HCT116 (cell line): ENCODE results near the gene LRCH4. TPM values are rescaled to one million over a fixed set of nuclear protein-coding genes. Genes with fewer than 3 reads are reported as not detected.

Source experiments
- ATAC-seq: fragments of 200-7000 bp; cut with Tn5 transposase; 2 replicates; pipeline ENCODE4 v1.9.1; 2020; ENCODE audit warnings: mild to moderate bottlenecking, moderate library complexity
- BruUV-seq: library from RNA; stranded (reverse); fragments of 400-500 nt; replicated peaks from 2 replicates; lab custom pipeline; 2021; lab: Mats Ljungman, UMichigan
- CTCF ChIA-PET: fragments of 300-600 bp; sonication (Branson Sonifier 250); formaldehyde crosslinking; loops from one replicate; lab custom pipeline; 2021; ENCODE audit warnings: antibody characterized with exemption; lab: Charles Lee
- POLR2A ChIA-PET: fragments of 300-600, 350-600 bp; sonication (Branson Sonifier 250); formaldehyde crosslinking; loops from one replicate; lab custom pipeline; 2021; ENCODE audit warnings: antibody characterized with exemption; lab: Charles Lee
- RAD21 ChIA-PET, 2 experiments: fragments of 300-600 bp; sonication (Branson Sonifier 250); formaldehyde crosslinking; loops; one replicate each; lab custom pipeline; 2023; ENCODE audit warnings: low total read pairs in 2 of 2; ENCODE audit not compliant: uncharacterized antibody in 2 of 2, unreplicated experiment in 2 of 2, low non-redundant PET in 1 of 2; lab: Charles Lee
- DNase-seq: peaks from one replicate; pipeline ENCODE4 v3.0.0-alpha.2; 2010; ENCODE audit warnings: low read depth, low spot score
- H2AFZ ChIP-seq: fragments of 200-600 bp; shearing (Covaris generic), sonication (generic); 2 replicates; pipeline ENCODE4 v1.6.1; 2017; ENCODE audit warnings: low read depth, mixed run types, mixed read lengths, antibody characterized with exemption, low read length; ENCODE audit not compliant: poor library complexity, severe bottlenecking
- H3K27ac ChIP-seq: 2 replicates; pipeline ENCODE4 v1.5.1; 2012; ENCODE audit warnings: low read depth, low read length
- H3K27me3 ChIP-seq: fragments of 200-600 bp; sonication (generic); 2 replicates; pipeline ENCODE4 v1.6.1; 2016; ENCODE audit warnings: mixed run types, low read length, mixed read lengths; ENCODE audit not compliant: insufficient read depth
- H3K36me3 ChIP-seq, 2 experiments: fragments of 200-500 bp in 1 of 2; fragments of 200-600 bp in 1 of 2; sonication (Bioruptor generic) in 1 of 2; sonication (generic) in 1 of 2; 2 replicates each; pipeline versions ENCODE4 v1.5.1 to v1.6.1; 2014 to 2016; ENCODE audit warnings: low read length in 2 of 2, inconsistent platforms in 1 of 2, mixed read lengths in 1 of 2, mixed run types in 1 of 2; ENCODE audit not compliant: insufficient read depth in 2 of 2, control insufficient read depth in 1 of 2
- H3K4me1 ChIP-seq, 2 experiments: fragments of 200-600 bp in 1 of 2; sonication (generic) in 1 of 2; 2 replicates each; pipeline versions ENCODE4 v1.5.1 to v1.6.1; 2012 to 2017; ENCODE audit warnings: low read length in 2 of 2, inconsistent platforms in 1 of 2, mild to moderate bottlenecking in 1 of 2, mixed read lengths in 1 of 2, mixed run types in 1 of 2, moderate library complexity in 1 of 2; ENCODE audit not compliant: insufficient read depth in 2 of 2, control insufficient read depth in 1 of 2
- H3K4me2 ChIP-seq: fragments of 200-600 bp; sonication (generic); 2 replicates; pipeline ENCODE4 v1.6.1; 2017; ENCODE audit warnings: mixed run types, low read length, mixed read lengths
- H3K4me3 ChIP-seq, 2 experiments: fragments of 200-600 bp in 1 of 2; sonication (generic) in 1 of 2; replicated peaks in 1 of 2; 2 replicates each; pipeline ENCODE4 v1.5.1; 2011 to 2016; ENCODE audit warnings: low read length in 2 of 2, control low read depth in 1 of 2, low read depth in 1 of 2, mild to moderate bottlenecking in 1 of 2, mixed read lengths in 1 of 2, mixed run types in 1 of 2
- H3K79me2 ChIP-seq: fragments of 200-600 bp; sonication (generic); 2 replicates; pipeline ENCODE4 v1.6.1; 2017; ENCODE audit warnings: mild to moderate bottlenecking, mixed run types, low read length, moderate library complexity, mixed read lengths; ENCODE audit not compliant: insufficient read depth
- H3K9ac ChIP-seq: fragments of 200-600 bp; sonication (generic); 2 replicates; pipeline ENCODE4 v1.6.1; 2016; ENCODE audit warnings: low read length, mixed read lengths
- H3K9me2 ChIP-seq: fragments of 200-600 bp; sonication (generic), shearing (Covaris generic); 2 replicates; pipeline ENCODE4 v1.6.1; 2017; ENCODE audit warnings: mixed run types, mild to moderate bottlenecking, moderate library complexity; ENCODE audit not compliant: insufficient read depth
- H3K9me3 ChIP-seq, 2 experiments: fragments of 200-500 bp in 1 of 2; fragments of 200-600 bp in 1 of 2; sonication (Bioruptor generic) in 1 of 2; sonication (generic) in 1 of 2; 2 replicates each; pipeline ENCODE4 v1.6.1; 2014 to 2017; ENCODE audit warnings: low read length in 2 of 2, mixed read lengths in 2 of 2, inconsistent platforms in 1 of 2, low read depth in 1 of 2, mild to moderate bottlenecking in 1 of 2, mixed run types in 1 of 2, moderate library complexity in 1 of 2; ENCODE audit not compliant: control insufficient read depth in 1 of 2, insufficient read depth in 1 of 2
- H4K20me1 ChIP-seq: fragments of 200-600 bp; sonication (generic), shearing (Covaris generic); 2 replicates; pipeline ENCODE4 v1.6.1; 2017; ENCODE audit warnings: mixed run types, mild to moderate bottlenecking, moderate library complexity; ENCODE audit not compliant: insufficient read depth
- EGR1 ChIP-seq: IDR thresholded peaks from 2 replicates; pipeline ENCODE4 v1.6.1; 2012; ENCODE audit warnings: low read depth
- FOSL1 ChIP-seq: IDR thresholded peaks from 2 replicates; pipeline ENCODE4 v1.6.1; 2012; ENCODE audit warnings: low read depth
- ZFX ChIP-seq: fragments of 450-650 bp; IDR thresholded peaks from 2 replicates; pipeline ENCODE4 v1.6.1; 2017
- ZNF274 ChIP-seq: fragments of 200-500 bp; sonication (Bioruptor generic); IDR thresholded peaks from 2 replicates; pipeline ENCODE4 v1.6.1; 2014; ENCODE audit warnings: mild to moderate bottlenecking, low read depth, low read length, inconsistent platforms
- intact Hi-C: fragments of 100-400 bp; cut with micrococcal nuclease; formaldehyde crosslinking; loops from 2 replicates; pipeline ENCODE4 v1.10.0; 2022
- total RNA-seq: library from RNA; stranded (reverse); gene quantifications from one replicate; pipeline ENCODE4 v1.2.1, GENCODE V29; 2021; ENCODE audit not compliant: unreplicated experiment

LRCH4 gene
- total RNA-seq, 1 experiment from 2014 or later = 47.9 TPM

DNA sequence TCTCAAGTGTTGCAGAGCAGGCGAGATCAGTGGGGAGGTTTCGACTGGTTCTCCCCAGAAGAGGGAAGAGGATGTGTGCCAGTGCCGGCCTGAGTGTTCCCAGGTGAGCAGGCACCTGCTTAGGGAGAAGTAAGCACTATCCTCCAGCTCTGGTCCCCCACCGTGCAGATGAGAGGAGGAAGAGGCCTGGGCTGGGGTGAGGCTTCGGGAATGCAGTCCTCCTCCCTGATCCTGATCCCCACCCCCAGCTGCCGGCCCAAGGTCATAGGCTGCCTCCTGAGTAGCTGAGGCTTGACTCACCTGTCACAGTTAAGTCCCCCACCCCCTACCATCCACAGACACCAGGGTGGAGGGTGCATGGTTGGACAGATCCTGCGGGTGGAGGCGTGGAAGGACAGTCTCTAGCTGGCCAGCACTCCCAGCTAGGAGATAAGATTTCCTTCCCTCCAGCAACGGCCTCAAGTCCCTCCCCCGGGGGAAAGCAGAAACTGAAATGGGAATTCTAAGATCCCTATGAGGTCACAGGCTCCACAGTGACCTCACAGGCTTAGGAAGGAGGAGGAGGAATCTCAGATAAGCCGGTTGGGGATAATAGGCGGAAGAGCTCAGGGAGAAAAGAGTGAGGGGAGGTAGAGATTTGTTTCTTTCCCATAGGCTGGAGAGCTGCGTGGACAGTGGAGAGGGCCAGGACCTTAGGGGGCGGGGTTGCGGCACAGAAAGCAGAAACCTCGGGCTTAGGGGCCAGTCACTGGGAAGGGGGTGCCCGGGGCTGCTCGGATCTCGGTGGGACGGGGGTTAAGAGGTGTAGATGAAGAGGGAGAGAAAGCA lies 1.0 kb downstream of the LRCH4 start:
- Histone ChIP-seq H3K9me3 (no peaks in the 10 kb centered on the region), H3K9ac (peak overlapping the region; percentile 91), H3K27ac (peak overlapping the region; percentile 97), H2AFZ (no peak overlapping the region), H3K4me2 (peak overlapping the region; percentile 88), H3K9me2 (no peaks in the 10 kb centered on the region), H3K79me2 (peaks cover 11% of the 10 kb centered on the region; the same call in 1 of the 2 replicates), H3K4me1 (peaks cover 2 to 22% of the 10 kb centered on the region in 2 experiments; a peak in 3 of 4 replicates), H3K36me3 (peaks cover 5 to 8% of the 10 kb centered on the region in 2 experiments; a peak in 3 of 4 replicates), H3K4me3 (peak overlapping the region; percentile 71 to 87), H4K20me1 (no peaks in the 10 kb centered on the region), H3K27me3 (no peaks in the 10 kb centered on the region)
- BruUV-seq = TSS peak; percentile 52
- POLR2A ChIA-PET = interaction anchor here (1.4 to 2.3 kb wide), 5 partner anchors 8 to 156 kb away, joined by 9 to 23 read pairs (median 15); partner anchors contain the start of genes MEPCE, MOSPD3, POP7 and ZCWPW1
- RAD21 ChIA-PET = interaction anchor here in 1 of 2 experiments (0.6 kb wide), 1 partner anchor 71 kb away, joined by 4 read pairs; no protein-coding TSS in a partner anchor
- ATAC-seq (no peak), DNase-seq (no peak)
- CTCF ChIA-PET = interaction anchor here (0.5 to 2.9 kb wide), 7 partner anchors 20 to 493 kb away, joined by 3 to 12 read pairs (median 6); partner anchors contain the start of genes MOSPD3, POP7 and SPACDR
- no peak for TF ChIP-seq ZNF274
- intact Hi-C loops = no loop called here

DNA sequence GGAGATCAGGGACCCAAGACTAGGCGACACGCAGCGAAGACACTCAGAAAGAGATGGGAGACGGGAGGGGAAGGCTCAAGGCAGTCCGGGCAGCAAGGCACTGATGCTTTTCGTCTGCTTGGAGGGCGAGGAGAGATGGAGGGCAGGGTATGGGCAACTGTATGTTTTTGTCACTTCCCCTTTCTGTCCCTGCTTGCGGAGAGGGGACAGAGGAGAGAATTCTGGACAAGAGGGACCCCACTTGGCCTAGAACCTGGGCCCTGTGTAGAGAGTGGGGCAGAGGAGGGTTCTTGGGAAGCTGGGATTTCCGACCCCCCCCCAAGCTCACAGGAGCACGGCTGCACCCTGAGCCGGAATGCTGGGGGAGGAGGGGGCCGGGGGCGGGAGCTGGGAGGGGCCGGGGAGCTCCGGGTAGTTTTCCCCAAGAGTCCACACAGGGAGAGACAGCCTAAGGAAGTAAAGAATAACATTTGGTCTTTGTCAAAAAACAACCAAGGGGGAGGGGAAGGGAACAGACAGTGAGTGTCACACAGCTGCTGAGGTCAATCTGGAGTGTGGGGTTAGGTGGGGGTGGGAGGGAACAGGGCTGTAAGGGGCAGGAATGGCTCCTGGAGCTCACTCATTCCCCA lies 1.8 kb downstream of the LRCH4 start:
- intact Hi-C loops = no loop called here
- Histone ChIP-seq H2AFZ (no peak overlapping the region), H3K79me2 (peaks cover 11% of the 10 kb centered on the region; the same call in 1 of the 2 replicates), H3K9me2 (no peaks in the 10 kb centered on the region), H3K9ac (peak overlapping the region; percentile 91), H3K4me3 (peak overlapping the region; percentile 71 to 87), H3K36me3 (peaks cover 8 to 9% of the 10 kb centered on the region in 2 experiments; a peak in 3 of 4 replicates), H3K27me3 (no peaks in the 10 kb centered on the region), H3K4me2 (peak overlapping the region; percentile 88), H3K4me1 (peaks cover 2 to 22% of the 10 kb centered on the region in 2 experiments; a peak in 3 of 4 replicates)
- ATAC-seq = no peak
- ChIA-PET CTCF (interaction anchor here (0.5 to 1.0 kb wide), 3 partner anchors 25 to 494 kb away, joined by 3 read pairs; partner anchors contain the start of gene MOSPD3), RAD21 (interaction anchor here in 1 of 2 experiments (0.6 kb wide), 1 partner anchor 71 kb away, joined by 4 read pairs; no protein-coding TSS in a partner anchor)
- no peak for TF ChIP-seq ZFX
- no peak for TF ChIP-seq EGR1
- TF ChIP-seq FOSL1 = no peak
- TF ChIP-seq, all 23 proteins: peak for 0
- Histone ChIP-seq H3K27ac (peak overlapping the region; percentile 97; the same call in 1 of the 2 replicates), H3K9me3 (no peaks in the 10 kb centered on the region), H4K20me1 (no peaks in the 10 kb centered on the region)
- POLR2A ChIA-PET = no interaction called here
- BruUV-seq = no TSS peak
- DNase-seq = no peak
